NOMO-1 (cell line): Measurements from ENCODE around the gene LCORL.

Experiments
- DNase-seq, 2 experiments: peaks; one replicate each; lab custom pipeline; 2025; ENCODE audit not compliant: unreplicated experiment in 2 of 2; lab: John Stamatoyannopoulos, UW

LCORL gene

GRCh38 chr4:17939054-17939453, 82.5 kb downstream of the LCORL start:
- no peak for DNase-seq

GRCh38 chr4:17934286-17934685, 87.3 kb downstream of the LCORL start:
- DNase-seq: no peak

GRCh38 chr4:17933126-17933525, 88.4 kb downstream of the LCORL start:
- DNase-seq: no peak

- no peak for DNase-seq
Observed at GRCh38 chr4:17932041-17932440, 89.5 kb downstream of the LCORL start.

- no peak for DNase-seq
Observed at GRCh38 chr4:17930256-17930655, 91.3 kb downstream of the LCORL start.

- no peak for DNase-seq
Observed at GRCh38 chr4:17924189-17924588, 97.4 kb downstream of the LCORL start.

- no peak for DNase-seq
Observed at GRCh38 chr4:17921451-17921850, 100.1 kb downstream of the LCORL start.

- DNase-seq: no peak
Observed at GRCh38 chr4:17920681-17921080, 100.9 kb downstream of the LCORL start.

GRCh38 chr4:17915439-17915838, 106.1 kb downstream of the LCORL start:
- DNase-seq: no peak

GRCh38 chr4:17912011-17912410, 109.5 kb downstream of the LCORL start:
- no peak for DNase-seq

- DNase-seq: no peak
Observed at GRCh38 chr4:17911608-17912007, 109.9 kb downstream of the LCORL start.

- no peak for DNase-seq
Observed at GRCh38 chr4:17898553-17899055, 123.0 kb downstream of the LCORL start.

- no peak for DNase-seq
Observed at GRCh38 chr4:17895481-17895880, 126.1 kb downstream of the LCORL start.

GRCh38 chr4:17894421-17894820, 127.1 kb downstream of the LCORL start:
- DNase-seq: no peak

- DNase-seq: no peak
Observed at GRCh38 chr4:17889692-17890091, 131.9 kb downstream of the LCORL start.

GRCh38 chr4:17884511-17884910, 137.0 kb downstream of the LCORL start:
- no peak for DNase-seq

GRCh38 chr4:17884063-17884462, 137.5 kb downstream of the LCORL start:
- DNase-seq: no peak

- DNase-seq: no peak
Observed at GRCh38 chr4:17877661-17878060, 143.9 kb downstream of the LCORL start.

- no peak for DNase-seq
Observed at GRCh38 chr4:17876943-17877342, 144.6 kb downstream of the LCORL start.

GRCh38 chr4:17875402-17876070, 146.0 kb downstream of the LCORL start:
- no peak for DNase-seq

GRCh38 chr4:17869327-17869726, 152.2 kb downstream of the LCORL start:
- no peak for DNase-seq

GRCh38 chr4:17867276-17867675, 154.3 kb downstream of the LCORL start:
- DNase-seq: no peak

- no peak for DNase-seq
Observed at GRCh38 chr4:17866810-17867209, 154.7 kb downstream of the LCORL start.
